HEK293 (cell line): ENCODE data around the gene GAGE13.

Experiments
- CTCF ChIA-PET: fragments of 350-600 bp; formaldehyde crosslinking; extraction: SDS; loops from one replicate; lab custom pipeline; 2021; ENCODE audit warnings: antibody characterized with exemption; lab: Yijun Ruan, JAX
- POLR2A ChIA-PET: fragments of 300-600 bp; formaldehyde crosslinking; extraction: SDS; loops from one replicate; lab custom pipeline; 2020; ENCODE audit warnings: antibody characterized with exemption, inconsistent platforms; lab: Yijun Ruan, JAX
- H3K27ac ChIP-seq: fragments of 200-500 bp; sonication (Bioruptor generic); 2 replicates; pipeline ENCODE4 v1.5.1; 2014; ENCODE audit warnings: low read depth, low read length, control low read depth, inconsistent platforms; ENCODE audit errors: extremely low read depth
- H3K36me3 ChIP-seq, 2 experiments: fragments of 200-500 bp in 1 of 2; sonication (Bioruptor generic) in 1 of 2; 1 replicate in 1 of 2; 2 replicates in 1 of 2; pipeline ENCODE4 v1.5.1; 2014 to 2017; ENCODE audit warnings: inconsistent platforms in 2 of 2, low read length in 2 of 2; ENCODE audit not compliant: control insufficient read depth in 2 of 2, insufficient read depth in 1 of 2
- H3K4me1 ChIP-seq: fragments of 200-500 bp; sonication (Bioruptor generic); 2 replicates; pipeline ENCODE4 v1.5.1; 2014; ENCODE audit warnings: mild to moderate bottlenecking, low read length, inconsistent platforms; ENCODE audit not compliant: control insufficient read depth, insufficient read depth
- H3K4me3 ChIP-seq: 2 replicates; pipeline ENCODE4 v1.5.1; 2011; ENCODE audit warnings: low read depth, mild to moderate bottlenecking, control low read depth, low read length, moderate library complexity
- H3K9me3 ChIP-seq: fragments of 200-500 bp; sonication (Bioruptor generic); 2 replicates; pipeline ENCODE4 v1.5.1; 2014; ENCODE audit warnings: low read depth, low read length, inconsistent platforms; ENCODE audit not compliant: control insufficient read depth, insufficient read depth
- GFI1B ChIP-seq: fragments of 450-650 bp; formaldehyde crosslinking; IDR thresholded peaks from 2 replicates; pipeline ENCODE4 v1.5.1; 2016; ENCODE audit warnings: missing biosample characterization, missing genetic modification characterization
- HOXA7 ChIP-seq: sonication (generic); formaldehyde crosslinking; IDR thresholded peaks from 2 replicates; pipeline ENCODE4 v1.8.1; 2022; ENCODE audit warnings: missing genetic modification reagents, borderline replicate concordance
- PRDM4 ChIP-seq: fragments of 450-650 bp; formaldehyde crosslinking; IDR thresholded peaks from 2 replicates; pipeline ENCODE4 v1.5.1; 2017; ENCODE audit warnings: missing biosample characterization, missing genetic modification characterization
- PRDM6 ChIP-seq: fragments of 450-650 bp; formaldehyde crosslinking; IDR thresholded peaks from 2 replicates; pipeline ENCODE4 v1.5.1; 2017; ENCODE audit warnings: missing biosample characterization, missing genetic modification characterization
- REPIN1 ChIP-seq: fragments of 450-650 bp; formaldehyde crosslinking; IDR thresholded peaks from 2 replicates; pipeline ENCODE4 v1.5.1; 2017; ENCODE audit warnings: missing biosample characterization, missing genetic modification characterization, low read depth
- SCRT1 ChIP-seq: fragments of 450-650 bp; formaldehyde crosslinking; IDR thresholded peaks from 2 replicates; pipeline ENCODE4 v1.5.1; 2016; ENCODE audit warnings: missing biosample characterization, missing genetic modification characterization, borderline replicate concordance
- SCRT2 ChIP-seq: fragments of 450-650 bp; formaldehyde crosslinking; IDR thresholded peaks from 2 replicates; pipeline ENCODE4 v1.5.1; 2016; ENCODE audit warnings: missing biosample characterization, missing genetic modification characterization
- SETDB1 ChIP-seq: IDR thresholded peaks from one replicate; pipeline ENCODE4 v1.6.1; 2017; ENCODE audit warnings: mild to moderate bottlenecking, low read length, moderate library complexity, mixed read lengths; ENCODE audit not compliant: insufficient read length
- WT1 ChIP-seq: fragments of 450-650 bp; formaldehyde crosslinking; IDR thresholded peaks from 2 replicates; pipeline ENCODE4 v1.5.1; 2016; ENCODE audit warnings: missing biosample characterization, missing genetic modification characterization
- ZBTB48 ChIP-seq: fragments of 450-650 bp; formaldehyde crosslinking; IDR thresholded peaks from 2 replicates; pipeline ENCODE4 v1.5.1; 2016; ENCODE audit warnings: missing biosample characterization, missing genetic modification characterization
- ZBTB49 ChIP-seq: fragments of 450-650 bp; formaldehyde crosslinking; IDR thresholded peaks from 2 replicates; pipeline ENCODE4 v1.5.1; 2016; ENCODE audit warnings: missing biosample characterization, missing genetic modification characterization, low read depth
- ZNF18 ChIP-seq: fragments of 450-650 bp; formaldehyde crosslinking; IDR thresholded peaks from 2 replicates; pipeline ENCODE4 v1.5.1; 2016; ENCODE audit warnings: missing biosample characterization, missing genetic modification characterization
- ZNF23 ChIP-seq: fragments of 450-650 bp; formaldehyde crosslinking; IDR thresholded peaks from 2 replicates; pipeline ENCODE4 v1.5.1; 2016; ENCODE audit warnings: missing biosample characterization, missing genetic modification characterization, borderline replicate concordance
- ZNF280C ChIP-seq: fragments of 450-650 bp; formaldehyde crosslinking; IDR thresholded peaks from 2 replicates; pipeline ENCODE4 v1.5.1; 2016; ENCODE audit warnings: missing biosample characterization, missing genetic modification characterization
- ZNF473 ChIP-seq: fragments of 450-650 bp; formaldehyde crosslinking; IDR thresholded peaks from 2 replicates; pipeline ENCODE4 v1.5.1; 2017; ENCODE audit warnings: missing biosample characterization, missing genetic modification characterization
- ZNF549 ChIP-seq: fragments of 450-650 bp; IDR thresholded peaks from 2 replicates; pipeline ENCODE4 v1.5.1; 2018; ENCODE audit warnings: missing biosample characterization, missing genetic modification characterization, mild to moderate bottlenecking, inconsistent platforms, moderate library complexity
- ZNF610 ChIP-seq: fragments of 450-650 bp; formaldehyde crosslinking; IDR thresholded peaks from 2 replicates; pipeline ENCODE4 v1.5.1; 2016; ENCODE audit warnings: missing biosample characterization, missing genetic modification characterization, borderline replicate concordance
- ZNF623 ChIP-seq: fragments of 450-650 bp; formaldehyde crosslinking; IDR thresholded peaks from 2 replicates; pipeline ENCODE4 v1.5.1; 2016; ENCODE audit warnings: missing biosample characterization, missing genetic modification characterization
- ZNF677 ChIP-seq: fragments of 450-650 bp; IDR thresholded peaks from 2 replicates; pipeline ENCODE4 v1.5.0; 2018; ENCODE audit warnings: missing biosample characterization, mild to moderate bottlenecking, missing genetic modification characterization, moderate library complexity
- ZNF777 ChIP-seq: fragments of 450-650 bp; formaldehyde crosslinking; IDR thresholded peaks from 2 replicates; pipeline ENCODE4 v1.5.1; 2017; ENCODE audit warnings: missing biosample characterization, missing genetic modification characterization, borderline replicate concordance
- ZXDB ChIP-seq: fragments of 450-650 bp; formaldehyde crosslinking; IDR thresholded peaks from 2 replicates; pipeline ENCODE4 v1.5.1; 2016; ENCODE audit warnings: missing biosample characterization, missing genetic modification characterization
- TF ChIP-seq, protein P1 (sequence below): fragments of 450-650 bp; formaldehyde crosslinking; IDR thresholded peaks from 2 replicates; pipeline ENCODE4 v1.5.1; 2016; ENCODE audit warnings: missing biosample characterization, missing genetic modification characterization

Gene GAGE13

DNA sequence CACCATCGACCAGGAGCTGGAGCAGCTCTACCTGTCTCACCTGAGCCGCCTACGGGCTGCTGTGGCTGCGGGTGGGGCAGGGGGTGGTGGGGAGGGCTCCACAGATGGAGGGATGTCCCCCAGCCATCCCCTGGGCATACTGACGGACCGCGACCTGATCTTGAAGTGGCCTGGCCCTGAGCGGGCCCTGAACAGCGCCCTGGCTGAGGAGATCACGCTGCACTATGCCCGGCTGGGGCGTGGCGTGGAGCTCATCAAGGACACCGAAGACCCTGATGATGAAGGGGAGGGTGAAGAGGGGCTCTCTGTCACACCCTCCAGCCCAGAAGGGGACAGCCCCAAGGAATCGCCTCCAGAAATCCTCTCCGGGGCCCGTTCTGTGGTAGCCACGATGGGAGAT, 45.2 kb upstream of the GAGE13 start:
- TF ChIP-seq PRDM6 (tag by site-specific recombination) = no peak
- no peak for TF ChIP-seq ZNF473 (tag by site-specific recombination)
- TF ChIP-seq SCRT2 (tag by site-specific recombination) = no peak
- no peak for TF ChIP-seq SETDB1
- no peak for TF ChIP-seq ZNF23 (tag by site-specific recombination)
- no peak for TF ChIP-seq SCRT1 (tag by site-specific recombination)
- TF ChIP-seq ZNF18 (tag by site-specific recombination) = no peak
- TF ChIP-seq ZNF623 = no peak
- TF ChIP-seq, protein P1, sequence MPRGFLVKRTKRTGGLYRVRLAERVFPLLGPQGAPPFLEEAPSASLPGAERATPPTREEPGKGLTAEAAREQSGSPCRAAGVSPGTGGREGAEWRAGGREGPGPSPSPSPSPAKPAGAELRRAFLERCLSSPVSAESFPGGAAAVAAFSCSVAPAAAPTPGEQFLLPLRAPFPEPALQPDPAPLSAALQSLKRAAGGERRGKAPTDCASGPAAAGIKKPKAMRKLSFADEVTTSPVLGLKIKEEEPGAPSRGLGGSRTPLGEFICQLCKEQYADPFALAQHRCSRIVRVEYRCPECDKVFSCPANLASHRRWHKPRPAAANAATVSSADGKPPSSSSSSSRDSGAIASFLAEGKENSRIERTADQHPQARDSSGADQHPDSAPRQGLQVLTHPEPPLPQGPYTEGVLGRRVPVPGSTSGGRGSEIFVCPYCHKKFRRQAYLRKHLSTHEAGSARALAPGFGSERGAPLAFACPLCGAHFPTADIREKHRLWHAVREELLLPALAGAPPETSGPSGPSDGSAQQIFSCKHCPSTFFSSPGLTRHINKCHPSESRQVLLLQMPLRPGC = no peak
- TF ChIP-seq ZNF610 (tag by site-specific recombination) = no peak
- TF ChIP-seq ZBTB48 (tag by site-specific recombination) = no peak
- no peak for TF ChIP-seq REPIN1 (tag by site-specific recombination)
- TF ChIP-seq ZNF777 = no peak
- no peak for TF ChIP-seq ZNF549 (tag by site-specific recombination)
- no peak for TF ChIP-seq HOXA7
- TF ChIP-seq, all 188 proteins: peak for 0
- H3K4me1 ChIP-seq = no peaks in the 10 kb centered on the region
- POLR2A ChIA-PET = no interaction called here
- no peaks in the 10 kb centered on the region for H3K36me3 ChIP-seq
- H3K9me3 ChIP-seq = no peaks in the 10 kb centered on the region
- CTCF ChIA-PET = no interaction called here
- no peak overlapping the region for H3K4me3 ChIP-seq
- no peak overlapping the region for H3K27ac ChIP-seq

DNA sequence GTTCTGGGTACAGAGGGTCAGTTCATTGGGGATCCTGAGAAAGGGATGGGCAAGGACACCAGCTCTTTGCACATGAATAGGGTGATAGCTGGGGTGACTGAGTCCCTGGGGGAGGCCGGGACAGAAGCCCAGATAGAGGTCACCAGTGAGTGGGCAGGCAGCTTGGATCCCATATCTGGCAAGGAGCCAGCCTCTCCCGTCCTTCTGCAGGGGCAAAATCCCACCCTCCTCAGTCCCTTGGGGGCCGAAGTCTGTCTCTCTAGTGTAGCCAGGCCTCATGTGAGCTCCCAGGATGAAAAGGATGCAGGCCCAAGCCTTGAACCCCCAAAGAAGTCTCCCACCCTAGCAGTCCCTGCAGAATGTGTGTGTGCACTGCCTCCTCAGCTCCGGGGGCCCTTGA, 44.8 kb upstream of the GAGE13 start:
- CTCF ChIA-PET = interaction anchor here (0.9 kb wide), 1 partner anchor 468 kb away, joined by 3 read pairs; no protein-coding TSS in a partner anchor
- POLR2A ChIA-PET = no interaction called here
- Histone ChIP-seq H3K9me3 (no peaks in the 10 kb centered on the region), H3K4me1 (no peaks in the 10 kb centered on the region), H3K4me3 (no peak overlapping the region), H3K36me3 (no peaks in the 10 kb centered on the region), H3K27ac (no peak overlapping the region)
- TF ChIP-seq ZNF280C (no peak), ZXDB (tag by site-specific recombination) (no peak), PRDM4 (tag by site-specific recombination) (no peak), ZBTB49 (tag by site-specific recombination) (no peak), GFI1B (no peak), ZNF677 (no peak), WT1 (no peak)
